Fibroblast of the aortic adventitia (primary cell): ENCODE data around the gene DENND1B. TPM values are rescaled to one million over a fixed set of nuclear protein-coding genes. Genes with fewer than 3 reads are reported as not detected.
A peak's percentile ranks its signal among the peaks of the same experiment; 100 is the strongest.

ENCODE experiments used
- DNase-seq: peaks from one replicate; pipeline ENCODE4 v3.0.0-alpha.2; 2010; ENCODE audit warnings: low read depth
- H3K4me3 ChIP-seq: 2 replicates; pipeline ENCODE4 v1.5.1; 2011; ENCODE audit warnings: low read depth, mild to moderate bottlenecking, control low read depth, low read length, moderate library complexity
- CTCF ChIP-seq: IDR thresholded peaks from 2 replicates; pipeline ENCODE4 v1.5.1; 2011; ENCODE audit warnings: mild to moderate bottlenecking, low read length, control low read depth, inconsistent platforms; ENCODE audit not compliant: insufficient read depth
- total RNA-seq: library from RNA; depleted of rRNA; stranded (reverse); fragments of >200 nt; gene quantifications from 2 replicates; pipeline ENCODE4 v1.2.3, GENCODE V29; 2012; ENCODE audit warnings: low replicate concordance

DENND1B gene
- total RNA-seq, 1 donor, result 19.5 TPM

- no peak for TF ChIP-seq CTCF
- DNase-seq, result peak; percentile 7
Observed at GRCh38 chr1:197807739-197808453, 32.6 kb upstream of the DENND1B start.

GRCh38 chr1:197807216-197807615, 31.9 kb upstream of the DENND1B start:
- H3K4me3 ChIP-seq, result no peak overlapping the region
- DNase-seq, result no peak
- no peak for TF ChIP-seq CTCF

More at GRCh38 chr1:197807739-197808453, 32.6 kb upstream of the DENND1B start:
- H3K4me3 ChIP-seq, result no peak overlapping the region

GRCh38 chr1:197806718-197807117, 31.4 kb upstream of the DENND1B start:
- no peak overlapping the region for H3K4me3 ChIP-seq
- no peak for TF ChIP-seq CTCF
- DNase-seq, result no peak

GRCh38 chr1:197801684-197802083, 26.4 kb upstream of the DENND1B start:
- TF ChIP-seq CTCF, result no peak
- H3K4me3 ChIP-seq, result no peak overlapping the region
- no peak for DNase-seq

- no peak for DNase-seq
- no peak overlapping the region for H3K4me3 ChIP-seq
- no peak for TF ChIP-seq CTCF
Observed at GRCh38 chr1:197801111-197801482, 25.8 kb upstream of the DENND1B start.

GRCh38 chr1:197800379-197801110, 25.3 kb upstream of the DENND1B start:
- H3K4me3 ChIP-seq, result no peak overlapping the region
- no peak for DNase-seq
- no peak for TF ChIP-seq CTCF
